Astrocyte (in vitro differentiated cells and primary cell): Measurements from ENCODE around the gene RNF34. TPM values are rescaled to one million over a fixed set of nuclear protein-coding genes. Genes with fewer than 3 reads are reported as not detected.

Experiments used
- DNase-seq: peaks from one replicate; pipeline ENCODE4 v3.0.0-alpha.2; 2010; ENCODE audit warnings: low read depth
- FAIRE-seq: peaks from 2 replicates; lab custom pipeline; 2011; peaks lifted over from hg19 to GRCh38; lab: Jason Lieb, UNC
- H2AFZ ChIP-seq: 2 replicates; pipeline ENCODE4 v1.6.0; 2012; ENCODE audit warnings: low read depth, low read length, inconsistent platforms
- H3K27ac ChIP-seq: 2 replicates; pipeline ENCODE4 v1.5.1; 2011; ENCODE audit warnings: low read depth, low read length, inconsistent platforms
- H3K27me3 ChIP-seq: 2 replicates; pipeline ENCODE4 v1.6.0; 2011; ENCODE audit warnings: low read length, inconsistent platforms; ENCODE audit not compliant: insufficient read depth
- H3K36me3 ChIP-seq: 2 replicates; pipeline ENCODE4 v1.5.1; 2011; ENCODE audit warnings: low read length, inconsistent platforms; ENCODE audit not compliant: insufficient read depth
- H3K4me1 ChIP-seq: 2 replicates; pipeline ENCODE4 v1.5.1; 2011; ENCODE audit warnings: low read length, inconsistent platforms; ENCODE audit not compliant: insufficient read depth
- H3K4me2 ChIP-seq: 2 replicates; pipeline ENCODE4 v1.6.0; 2012; ENCODE audit warnings: low read length, inconsistent platforms
- H3K4me3 ChIP-seq: 2 replicates; pipeline ENCODE4 v1.5.1; 2011; ENCODE audit warnings: low read depth, mild to moderate bottlenecking, low read length, inconsistent platforms; ENCODE audit not compliant: insufficient read depth
- H3K79me2 ChIP-seq: 2 replicates; pipeline ENCODE4 v1.6.0; 2012; ENCODE audit warnings: mild to moderate bottlenecking, low read length, inconsistent platforms; ENCODE audit not compliant: insufficient read depth
- H3K9ac ChIP-seq: 2 replicates; pipeline ENCODE4 v1.6.0; 2012; ENCODE audit warnings: mild to moderate bottlenecking, low read length, inconsistent platforms
- H3K9me3 ChIP-seq: 2 replicates; pipeline ENCODE4 v1.5.1; 2012; ENCODE audit warnings: low read depth, mild to moderate bottlenecking, low read length, inconsistent platforms; ENCODE audit not compliant: insufficient read depth
- H4K20me1 ChIP-seq: 2 replicates; pipeline ENCODE4 v1.6.0; 2012; ENCODE audit warnings: low read length, inconsistent platforms; ENCODE audit not compliant: insufficient read depth
- H3K27ac Mint-ChIP-seq: one replicate; pipeline ENCODE4 v1.8.0; 2021; ENCODE audit warnings: mild to moderate bottlenecking, mixed read lengths; ENCODE audit not compliant: unreplicated experiment
- H3K27me3 Mint-ChIP-seq: one replicate; pipeline ENCODE4 v1.8.0; 2021; ENCODE audit warnings: low read depth, mixed read lengths; ENCODE audit not compliant: unreplicated experiment
- H3K36me3 Mint-ChIP-seq: one replicate; pipeline ENCODE4 v1.8.0; 2021; ENCODE audit warnings: low read depth, mixed read lengths; ENCODE audit not compliant: unreplicated experiment
- H3K4me1 Mint-ChIP-seq: one replicate; pipeline ENCODE4 v1.8.0; 2021; ENCODE audit warnings: low read depth, mixed read lengths; ENCODE audit not compliant: unreplicated experiment
- H3K4me3 Mint-ChIP-seq: one replicate; pipeline ENCODE4 v1.8.0; 2021; ENCODE audit warnings: mild to moderate bottlenecking, moderate library complexity, mixed read lengths; ENCODE audit not compliant: unreplicated experiment
- H3K9me3 Mint-ChIP-seq: one replicate; pipeline ENCODE4 v1.8.0; 2021; ENCODE audit warnings: mild to moderate bottlenecking, mixed read lengths; ENCODE audit not compliant: unreplicated experiment
- EZH2 ChIP-seq: IDR thresholded peaks from 2 replicates; pipeline ENCODE4 v1.6.1; 2012; ENCODE audit warnings: mild to moderate bottlenecking, low read length, inconsistent platforms; ENCODE audit not compliant: insufficient read depth
- total RNA-seq: library from RNA; stranded (reverse); gene quantifications from 2 replicates; pipeline ENCODE4 v1.2.1, GENCODE V29; 2021
- TF ChIP-seq, protein P1 (sequence below): IDR thresholded peaks from 2 replicates; pipeline ENCODE4 v1.5.1; 2011; ENCODE audit warnings: low read depth, mild to moderate bottlenecking, inconsistent platforms, low read length, moderate library complexity; ENCODE audit not compliant: insufficient read depth

RNF34 gene
- total RNA-seq, 1 donor from 2014 or later, result 37.7 TPM

DNA sequence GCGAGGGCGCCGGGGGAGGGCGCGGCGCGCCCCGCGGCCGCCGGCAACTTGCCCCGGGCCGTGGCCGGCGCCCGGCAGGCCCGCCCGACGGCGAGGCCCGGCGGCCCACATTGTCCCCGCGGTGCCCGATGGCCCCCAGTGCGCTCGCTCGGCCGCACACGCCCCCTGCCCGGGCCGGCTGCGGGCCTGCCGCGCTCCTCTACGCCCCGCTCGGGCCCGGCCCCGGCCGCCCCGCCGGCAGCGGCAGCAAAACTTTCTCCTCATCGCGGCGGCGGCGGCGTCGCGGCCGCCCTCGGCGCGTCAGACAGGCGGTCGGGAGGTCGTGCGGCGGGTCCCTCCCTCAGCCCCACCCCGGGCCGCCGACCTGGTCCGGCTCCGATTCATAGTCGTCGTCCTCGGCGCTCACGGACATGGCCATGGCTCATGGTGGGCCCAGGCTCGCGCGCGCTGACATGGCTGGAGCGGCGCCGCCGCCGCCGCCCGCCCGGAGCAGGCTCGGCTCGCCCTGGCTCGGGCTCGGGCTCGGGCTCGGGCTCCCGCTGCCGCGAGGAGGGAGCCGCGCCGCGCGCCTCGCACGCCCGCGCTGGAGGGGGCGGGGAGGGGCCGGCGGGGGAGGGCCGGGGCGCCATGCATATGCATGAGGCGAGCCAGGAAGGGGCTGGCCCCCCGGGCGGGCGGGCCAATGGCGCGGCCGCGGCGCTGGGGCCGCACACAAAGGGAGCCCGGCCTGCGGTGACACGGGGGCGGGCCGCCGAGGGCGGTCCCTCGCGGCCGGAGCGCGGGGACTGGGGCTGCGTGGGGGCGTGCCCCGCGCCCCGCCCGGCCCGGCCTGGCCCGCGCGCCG, 67.1 kb downstream of the RNF34 start:
- peaks cover 5% of the 10 kb centered on the region for H3K27me3 Mint-ChIP-seq
- H3K27me3 ChIP-seq, result no peaks in the 10 kb centered on the region
- peaks cover 9% of the 10 kb centered on the region for H3K4me1 Mint-ChIP-seq
- H3K9me3 ChIP-seq, result no peaks in the 10 kb centered on the region
- no peaks in the 10 kb centered on the region for H3K9me3 Mint-ChIP-seq
- H3K4me2 ChIP-seq, result peak overlapping the region; percentile 95
- H3K4me3 Mint-ChIP-seq, result no peak overlapping the region
- H3K27ac Mint-ChIP-seq, result no peak overlapping the region
- H3K4me3 ChIP-seq, result peak overlapping the region; percentile 66
- H3K79me2 ChIP-seq, result peaks cover 38% of the 10 kb centered on the region
- peaks cover 15% of the 10 kb centered on the region for H3K4me1 ChIP-seq
- TF ChIP-seq, protein P1, sequence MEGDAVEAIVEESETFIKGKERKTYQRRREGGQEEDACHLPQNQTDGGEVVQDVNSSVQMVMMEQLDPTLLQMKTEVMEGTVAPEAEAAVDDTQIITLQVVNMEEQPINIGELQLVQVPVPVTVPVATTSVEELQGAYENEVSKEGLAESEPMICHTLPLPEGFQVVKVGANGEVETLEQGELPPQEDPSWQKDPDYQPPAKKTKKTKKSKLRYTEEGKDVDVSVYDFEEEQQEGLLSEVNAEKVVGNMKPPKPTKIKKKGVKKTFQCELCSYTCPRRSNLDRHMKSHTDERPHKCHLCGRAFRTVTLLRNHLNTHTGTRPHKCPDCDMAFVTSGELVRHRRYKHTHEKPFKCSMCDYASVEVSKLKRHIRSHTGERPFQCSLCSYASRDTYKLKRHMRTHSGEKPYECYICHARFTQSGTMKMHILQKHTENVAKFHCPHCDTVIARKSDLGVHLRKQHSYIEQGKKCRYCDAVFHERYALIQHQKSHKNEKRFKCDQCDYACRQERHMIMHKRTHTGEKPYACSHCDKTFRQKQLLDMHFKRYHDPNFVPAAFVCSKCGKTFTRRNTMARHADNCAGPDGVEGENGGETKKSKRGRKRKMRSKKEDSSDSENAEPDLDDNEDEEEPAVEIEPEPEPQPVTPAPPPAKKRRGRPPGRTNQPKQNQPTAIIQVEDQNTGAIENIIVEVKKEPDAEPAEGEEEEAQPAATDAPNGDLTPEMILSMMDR, result no peak
- H3K36me3 Mint-ChIP-seq, result no peaks in the 10 kb centered on the region
- no peak for FAIRE-seq
- peak overlapping the region; percentile 80 for H3K9ac ChIP-seq
- H3K27ac ChIP-seq, result peak overlapping the region; percentile 50
- H4K20me1 ChIP-seq, result peaks cover 31% of the 10 kb centered on the region
- no peaks in the 10 kb centered on the region for H3K36me3 ChIP-seq
- peak; percentile 72 for DNase-seq
- peak overlapping the region; percentile 81 for H2AFZ ChIP-seq

GRCh38 chr12:121467638-121468498, 68.0 kb downstream of the RNF34 start:
- no peak for DNase-seq
- TF ChIP-seq, protein P1, result no peak
- no peak for TF ChIP-seq EZH2
- Histone ChIP-seq H3K79me2 (peaks cover 33% of the 10 kb centered on the region), H3K4me1 (peaks cover 15% of the 10 kb centered on the region), H3K27me3 (no peaks in the 10 kb centered on the region), H3K27ac (no peak overlapping the region), H4K20me1 (peaks cover 28% of the 10 kb centered on the region), H2AFZ (peak overlapping the region; percentile 81), H3K4me3 (peak overlapping the region; percentile 66), H3K4me2 (peak overlapping the region; percentile 95), H3K9ac (peak overlapping the region; percentile 69), H3K36me3 (no peaks in the 10 kb centered on the region), H3K9me3 (no peaks in the 10 kb centered on the region)
- FAIRE-seq, result no peak
- Mint-ChIP-seq H3K4me3 (peak overlapping the region; percentile 60), H3K27ac (no peak overlapping the region), H3K9me3 (no peaks in the 10 kb centered on the region), H3K36me3 (no peaks in the 10 kb centered on the region), H3K27me3 (peaks cover 5% of the 10 kb centered on the region), H3K4me1 (peaks cover 9% of the 10 kb centered on the region)
